GM19395 (cell line): ENCODE data around the gene ADNP2.

Experiments
- ATAC-seq: cut with Tn5 transposase; IDR thresholded peaks from one replicate; pipeline ENCODE4 v1.9.1; 2021; ENCODE audit warnings: mild to moderate bottlenecking, moderate library complexity; ENCODE audit not compliant: unreplicated experiment

Gene ADNP2, protein sequence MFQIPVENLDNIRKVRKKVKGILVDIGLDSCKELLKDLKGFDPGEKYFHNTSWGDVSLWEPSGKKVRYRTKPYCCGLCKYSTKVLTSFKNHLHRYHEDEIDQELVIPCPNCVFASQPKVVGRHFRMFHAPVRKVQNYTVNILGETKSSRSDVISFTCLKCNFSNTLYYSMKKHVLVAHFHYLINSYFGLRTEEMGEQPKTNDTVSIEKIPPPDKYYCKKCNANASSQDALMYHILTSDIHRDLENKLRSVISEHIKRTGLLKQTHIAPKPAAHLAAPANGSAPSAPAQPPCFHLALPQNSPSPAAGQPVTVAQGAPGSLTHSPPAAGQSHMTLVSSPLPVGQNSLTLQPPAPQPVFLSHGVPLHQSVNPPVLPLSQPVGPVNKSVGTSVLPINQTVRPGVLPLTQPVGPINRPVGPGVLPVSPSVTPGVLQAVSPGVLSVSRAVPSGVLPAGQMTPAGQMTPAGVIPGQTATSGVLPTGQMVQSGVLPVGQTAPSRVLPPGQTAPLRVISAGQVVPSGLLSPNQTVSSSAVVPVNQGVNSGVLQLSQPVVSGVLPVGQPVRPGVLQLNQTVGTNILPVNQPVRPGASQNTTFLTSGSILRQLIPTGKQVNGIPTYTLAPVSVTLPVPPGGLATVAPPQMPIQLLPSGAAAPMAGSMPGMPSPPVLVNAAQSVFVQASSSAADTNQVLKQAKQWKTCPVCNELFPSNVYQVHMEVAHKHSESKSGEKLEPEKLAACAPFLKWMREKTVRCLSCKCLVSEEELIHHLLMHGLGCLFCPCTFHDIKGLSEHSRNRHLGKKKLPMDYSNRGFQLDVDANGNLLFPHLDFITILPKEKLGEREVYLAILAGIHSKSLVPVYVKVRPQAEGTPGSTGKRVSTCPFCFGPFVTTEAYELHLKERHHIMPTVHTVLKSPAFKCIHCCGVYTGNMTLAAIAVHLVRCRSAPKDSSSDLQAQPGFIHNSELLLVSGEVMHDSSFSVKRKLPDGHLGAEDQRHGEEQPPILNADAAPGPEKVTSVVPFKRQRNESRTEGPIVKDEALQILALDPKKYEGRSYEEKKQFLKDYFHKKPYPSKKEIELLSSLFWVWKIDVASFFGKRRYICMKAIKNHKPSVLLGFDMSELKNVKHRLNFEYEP

DNA sequence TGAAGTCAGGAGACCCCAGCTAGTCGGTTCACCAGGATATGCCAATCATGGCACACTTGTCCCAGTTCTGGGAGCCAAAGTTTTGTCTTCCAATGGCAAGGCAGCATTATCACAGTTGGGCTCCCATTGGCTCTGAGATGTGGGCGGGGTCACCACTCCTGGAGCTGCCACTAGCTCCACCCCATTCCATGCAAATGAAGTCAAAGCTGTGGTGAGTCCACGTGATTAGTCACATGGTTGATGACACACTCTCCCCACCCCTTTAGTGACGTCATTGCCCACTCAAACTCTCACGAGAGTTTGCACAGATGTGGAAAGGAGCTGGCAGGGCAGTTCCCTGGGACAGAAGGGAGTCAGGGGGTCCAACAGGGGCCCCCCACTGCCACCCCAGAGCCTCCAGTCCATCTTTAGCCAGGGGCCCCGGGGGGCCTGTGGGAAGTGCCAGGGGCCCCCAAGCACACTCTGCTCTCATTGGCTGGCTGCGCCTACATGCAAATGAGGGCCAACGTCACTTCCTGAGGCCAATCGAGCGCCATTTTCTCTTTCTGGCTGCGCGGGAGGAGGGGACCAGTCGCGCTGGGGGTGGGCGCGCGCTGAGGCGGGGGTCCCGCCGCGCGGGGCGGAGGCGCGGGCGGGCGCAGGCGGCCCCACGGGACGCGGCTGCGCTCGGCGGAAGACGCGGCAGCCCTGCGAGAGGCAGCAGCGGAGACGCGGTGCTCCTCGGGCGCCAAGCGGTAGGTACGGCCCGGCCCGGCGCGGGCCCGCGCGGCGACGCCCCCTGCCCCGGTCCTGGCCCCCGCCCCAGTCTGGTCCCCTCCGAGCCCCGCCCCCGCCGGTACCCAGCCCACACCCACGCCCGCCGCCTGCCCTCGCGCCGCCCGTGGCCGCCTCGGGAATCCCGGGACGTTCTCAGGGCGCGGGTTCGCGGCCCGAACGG is at the start of gene ADNP2:
TSS of gene ADNP2 (plus strand) at position 524 of the 937 bp plus-strand sequence. CDS start 8,281 bp downstream, outside the sequence.
- peak; percentile 74 for ATAC-seq

DNA sequence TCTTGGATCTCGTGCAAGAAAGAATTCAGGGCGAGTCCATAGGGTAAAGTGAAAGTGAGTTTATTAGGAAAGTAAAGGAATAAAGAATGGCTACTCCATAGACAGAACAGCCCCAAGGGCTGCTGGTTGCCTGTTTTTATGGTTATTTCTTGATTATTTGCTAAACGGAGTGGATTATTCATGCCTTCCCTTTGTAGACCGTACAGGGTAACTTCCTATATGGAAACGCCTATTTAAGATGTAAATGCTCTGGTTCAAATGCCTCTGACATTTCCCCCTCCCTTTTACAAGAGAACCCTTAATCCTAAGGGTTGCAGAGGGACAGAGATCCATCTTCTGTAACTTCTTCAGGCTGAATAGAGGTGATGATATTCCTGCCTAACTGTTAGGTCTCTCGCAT is 49.1 kb upstream of the ADNP2 start:
- ATAC-seq: no peak

DNA sequence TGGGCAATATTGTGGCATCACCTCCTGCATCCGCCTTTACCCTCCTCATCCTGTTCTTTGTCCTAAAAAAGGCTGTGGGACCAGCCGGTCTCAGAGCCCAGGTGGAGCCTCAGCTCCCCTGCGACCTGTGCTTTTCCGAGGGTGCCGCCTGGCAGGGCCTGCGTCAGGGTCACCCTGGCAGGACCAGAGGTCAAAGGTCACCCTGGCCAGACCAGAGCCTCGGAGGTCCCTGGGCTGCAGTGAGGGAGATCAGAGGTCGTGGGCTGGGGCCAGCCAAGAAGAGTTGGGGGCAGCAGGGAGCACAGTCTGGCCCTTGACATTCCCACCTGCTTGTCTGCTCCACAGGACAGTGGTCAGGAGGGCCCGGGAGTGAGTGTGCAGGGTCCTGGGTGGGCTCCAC is 43.4 kb upstream of the ADNP2 start:
- no peak for ATAC-seq

DNA sequence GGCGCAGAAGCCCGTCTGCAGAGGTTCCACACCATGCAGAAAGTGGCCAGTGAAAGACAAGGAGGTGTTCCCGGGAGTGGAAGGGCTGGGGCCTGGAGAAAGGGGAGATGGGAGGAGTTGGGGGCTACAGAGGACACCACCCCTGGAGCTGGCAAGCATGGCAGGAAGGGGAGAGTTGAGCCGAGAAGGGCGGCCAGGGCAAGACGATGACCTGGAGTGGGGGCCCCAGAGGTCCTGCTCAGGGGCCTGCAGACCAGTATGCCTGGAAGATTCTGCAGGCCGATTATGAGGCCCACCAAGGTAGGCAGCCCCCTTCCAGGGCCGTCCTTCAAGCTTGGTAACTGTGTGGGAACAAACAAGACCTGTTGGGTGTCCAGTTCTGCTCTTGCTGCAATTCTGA is 41.7 kb upstream of the ADNP2 start:
- ATAC-seq: no peak

DNA sequence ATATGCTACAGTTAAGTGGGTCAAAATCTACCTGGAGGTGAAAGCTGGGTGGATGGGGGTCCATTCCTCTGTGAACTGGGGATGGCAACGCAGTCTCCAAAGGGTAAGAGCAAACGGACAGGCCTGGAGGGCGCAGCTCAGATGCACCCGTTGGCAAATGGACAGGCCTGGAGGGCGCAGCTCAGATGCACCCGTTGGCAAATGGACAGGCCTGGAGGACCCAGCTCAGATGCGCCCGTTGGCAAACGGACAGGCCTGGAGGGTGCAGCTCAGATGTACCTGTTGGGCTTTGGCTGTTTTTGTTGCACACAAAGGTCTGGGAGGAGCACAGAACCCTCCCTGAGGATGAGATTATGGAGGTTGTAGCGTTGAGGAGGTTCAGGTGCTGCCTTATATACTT is 41.2 kb upstream of the ADNP2 start:
- ATAC-seq: no peak

DNA sequence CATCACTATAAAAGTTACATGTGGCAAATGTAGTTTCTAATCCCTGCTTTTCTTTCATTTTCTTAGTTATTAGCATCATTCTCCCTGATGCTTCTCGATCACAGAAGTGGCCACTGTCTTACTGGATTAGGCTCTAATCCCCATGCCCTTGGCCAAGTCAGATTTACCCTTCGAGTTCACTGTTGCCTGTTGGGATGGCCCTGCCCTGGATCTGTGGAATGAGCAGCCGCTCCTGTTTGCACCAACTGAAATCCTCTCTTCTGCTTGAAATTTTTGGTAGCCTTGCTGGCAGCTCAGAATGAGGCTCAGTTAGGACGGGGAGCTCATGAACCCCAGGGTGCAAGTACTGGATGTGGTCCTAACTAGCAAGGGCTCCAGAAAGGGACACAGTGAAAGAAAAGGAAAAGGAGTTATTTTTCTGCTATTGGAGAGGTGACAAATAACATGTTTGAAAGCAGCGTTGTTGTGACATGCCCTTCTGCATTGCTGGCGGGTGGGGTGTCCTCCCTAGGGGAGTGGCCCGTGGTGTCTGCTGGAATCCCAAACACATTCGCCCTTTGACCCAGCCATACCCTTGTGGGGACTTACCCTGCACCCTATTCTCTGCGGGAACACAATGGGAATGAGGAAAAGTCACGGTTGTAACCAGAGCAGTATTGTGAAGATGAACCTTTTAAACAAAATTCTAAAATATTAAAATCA is 40.3 kb upstream of the ADNP2 start:
- no peak for ATAC-seq

DNA sequence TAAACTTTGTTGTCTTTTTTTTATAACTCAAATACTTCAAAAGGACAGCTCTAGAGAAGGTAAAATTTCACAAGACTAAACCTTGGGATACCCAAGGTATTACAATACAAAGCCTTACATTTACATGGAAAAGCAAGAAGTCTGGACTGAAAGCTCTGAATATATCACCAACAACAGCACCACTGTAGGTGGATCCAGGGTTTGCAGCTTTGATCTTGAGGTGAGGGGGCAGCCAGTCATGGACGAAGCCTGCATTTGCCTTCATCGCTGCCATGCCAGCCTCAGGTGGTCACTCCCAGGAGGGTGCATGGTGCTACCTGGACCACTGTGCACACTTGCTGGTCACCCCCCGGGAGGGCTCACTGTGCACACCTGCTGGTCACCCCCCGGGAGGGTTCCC is 38.2 kb upstream of the ADNP2 start:
- no peak for ATAC-seq

DNA sequence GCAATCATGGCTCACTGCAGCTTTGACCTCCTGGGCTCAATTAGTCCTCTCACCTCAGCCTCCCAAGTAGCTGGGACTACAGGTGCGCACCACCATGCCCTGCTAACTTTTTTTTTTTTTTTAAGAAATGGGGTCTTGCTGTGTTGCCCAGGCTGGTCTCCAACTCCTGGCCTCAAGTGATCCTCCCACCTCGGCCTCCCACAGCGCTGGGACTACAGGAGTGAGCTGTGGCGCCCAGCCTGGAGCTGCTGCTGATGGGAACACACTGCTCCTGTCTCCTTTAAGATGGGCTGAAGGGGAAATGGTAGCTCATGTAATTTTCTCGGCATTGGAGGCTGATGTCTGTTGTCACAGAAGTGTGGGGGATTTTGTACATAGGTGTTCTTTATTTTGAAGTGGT is 34.9 kb upstream of the ADNP2 start:
- ATAC-seq: no peak

DNA sequence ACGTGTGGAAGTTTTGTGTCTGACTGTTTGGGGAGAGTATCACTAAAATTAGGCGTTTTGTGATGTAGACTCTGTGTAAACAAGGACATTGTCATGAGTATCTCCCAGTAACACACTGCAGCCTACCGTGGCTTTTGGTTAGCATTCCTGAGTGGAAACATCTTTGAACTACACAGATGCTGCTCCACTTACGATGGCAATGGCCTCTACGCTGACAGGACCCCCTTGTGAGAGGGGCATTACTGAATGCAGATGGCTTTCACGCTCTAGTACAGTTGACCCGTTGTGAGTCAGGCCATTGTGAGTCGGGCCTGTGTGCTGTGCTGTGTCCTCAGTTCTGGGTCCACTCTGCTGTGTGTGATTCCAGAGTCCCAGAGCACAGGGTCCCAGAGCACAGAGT is 34.4 kb upstream of the ADNP2 start:
- no peak for ATAC-seq

DNA sequence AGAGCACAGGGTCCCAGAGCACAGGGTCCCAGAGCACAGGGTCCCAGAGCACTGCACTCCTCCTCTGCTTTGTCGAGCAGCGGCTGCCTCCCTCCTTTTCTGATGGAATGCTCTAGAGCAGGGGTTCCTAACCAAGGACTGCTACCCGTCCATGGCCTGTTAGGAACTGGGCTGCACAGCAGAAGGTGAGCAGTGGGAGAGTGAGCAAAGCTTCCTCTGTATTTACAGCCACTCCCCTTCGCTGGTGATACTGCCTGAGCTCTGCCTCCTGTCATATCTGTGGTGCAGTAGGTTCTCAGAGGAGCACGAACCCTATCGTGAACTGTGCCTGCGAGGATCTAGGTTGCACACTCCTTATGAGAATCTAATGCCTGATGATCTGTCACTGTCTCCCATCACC is 33.1 kb upstream of the ADNP2 start:
- ATAC-seq: no peak

DNA sequence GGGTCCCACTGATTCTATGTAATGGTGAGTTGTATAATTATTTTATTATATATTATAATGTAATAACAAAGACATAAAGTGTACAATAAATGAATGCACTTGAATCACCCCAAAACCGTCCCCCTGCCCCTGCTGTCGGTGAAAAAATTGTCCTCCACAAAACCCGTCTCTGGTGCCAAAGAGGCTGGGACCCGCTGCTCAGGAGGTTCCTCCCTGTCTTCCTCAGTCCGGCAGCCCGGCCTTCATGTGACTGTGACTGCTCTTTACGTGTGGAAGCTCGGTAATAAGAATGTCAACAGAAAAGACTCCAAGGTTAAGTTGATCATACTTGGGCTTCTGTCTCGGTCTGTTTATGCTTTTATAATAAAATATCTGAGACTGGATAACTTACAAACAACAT is 32.7 kb upstream of the ADNP2 start:
- ATAC-seq: no peak

DNA sequence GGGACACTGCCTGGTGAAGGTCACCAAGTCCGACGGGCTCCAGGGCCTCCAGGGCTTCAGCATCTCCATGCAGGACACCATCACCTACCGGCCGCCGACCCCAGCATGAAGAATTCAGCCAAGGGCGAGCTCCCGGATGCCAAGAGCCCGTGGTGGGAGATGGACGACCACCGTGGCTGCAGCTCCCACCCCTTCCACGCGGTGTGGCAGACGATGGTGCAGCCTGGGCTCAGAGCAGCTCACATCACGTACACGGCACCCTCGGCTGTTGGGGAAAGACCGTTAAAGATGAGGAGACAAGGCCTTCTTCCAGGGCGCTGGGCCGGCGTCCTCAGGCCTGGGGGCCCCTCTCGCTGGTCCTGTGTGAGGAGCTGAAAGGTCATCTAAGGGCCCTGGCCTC is 31.2 kb upstream of the ADNP2 start:
- ATAC-seq: no peak

DNA sequence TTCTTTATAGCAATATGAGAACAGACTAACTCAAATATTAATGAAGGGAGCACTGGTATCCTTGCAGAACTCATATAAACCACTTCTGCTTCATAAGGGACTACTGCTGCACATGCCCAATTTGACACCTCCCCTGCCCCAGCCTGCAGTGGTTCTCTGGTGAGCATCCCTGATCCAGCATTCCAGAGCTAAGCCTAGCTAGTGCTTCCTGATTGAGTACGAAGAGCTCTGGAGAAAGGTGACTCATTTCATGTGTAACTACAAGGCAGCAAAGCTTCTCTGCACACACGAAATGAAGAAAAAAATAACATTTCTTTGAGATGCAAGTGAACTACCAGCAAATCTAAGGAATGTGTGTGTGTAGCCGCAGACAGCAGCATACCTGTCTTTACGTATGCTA is 22.8 kb upstream of the ADNP2 start:
- ATAC-seq: no peak

DNA sequence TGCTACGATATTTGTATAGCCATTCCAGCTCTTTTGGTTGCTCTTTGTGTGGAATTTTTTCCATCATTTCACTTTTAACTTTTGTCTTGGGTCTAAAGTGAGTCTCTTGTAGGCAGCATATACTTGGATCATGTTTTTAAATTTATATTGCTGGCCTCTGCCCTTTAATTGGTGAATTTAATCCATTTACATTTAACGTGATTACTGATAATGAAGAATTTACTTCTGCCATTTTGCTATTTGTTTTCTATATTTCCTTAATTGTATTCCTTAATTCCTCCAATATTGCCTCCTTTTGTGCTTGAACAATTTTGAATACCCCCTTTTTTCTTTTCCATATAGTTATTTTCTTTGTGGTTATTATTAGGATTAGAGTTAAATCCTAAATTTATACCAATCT is 21.0 kb upstream of the ADNP2 start:
- ATAC-seq: no peak

DNA sequence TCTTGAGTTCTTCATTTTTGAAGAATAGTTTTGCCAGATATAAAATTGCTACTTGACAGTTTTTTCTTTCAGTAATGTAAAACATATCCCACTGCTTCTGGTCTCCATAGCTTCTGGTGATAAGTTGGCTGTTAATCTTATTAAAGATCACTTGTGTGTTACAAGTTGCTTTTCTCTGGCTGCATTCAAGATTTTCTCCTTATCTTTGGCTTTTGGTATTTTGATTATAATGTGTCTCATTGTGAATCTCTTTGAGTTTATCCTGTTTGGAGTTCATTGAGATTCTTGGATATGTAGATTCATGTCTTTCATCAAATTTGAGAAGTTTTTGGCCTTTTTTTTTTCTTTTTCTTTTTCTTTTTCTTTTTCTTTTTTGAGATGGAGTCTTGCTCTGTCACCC is 20.2 kb upstream of the ADNP2 start:
- ATAC-seq: no peak

DNA sequence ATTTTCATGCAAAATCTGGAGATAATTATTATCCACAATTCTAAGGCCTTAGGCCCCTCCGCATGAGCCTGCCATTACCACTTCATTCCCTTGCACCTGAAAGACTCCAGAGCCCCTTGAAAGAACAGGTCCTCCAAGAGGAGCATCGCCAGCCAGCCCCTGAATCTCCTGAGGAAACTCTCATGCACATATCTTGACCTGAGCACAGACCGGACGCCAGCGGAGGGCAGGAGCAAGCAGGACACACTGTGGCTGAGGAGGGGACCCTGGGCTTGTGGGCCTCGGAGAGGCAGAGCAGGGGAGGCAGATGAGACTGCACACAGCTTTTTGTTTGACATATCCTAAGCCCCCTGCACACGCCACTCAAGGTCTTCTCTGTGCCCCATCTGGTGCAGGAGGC is 13.6 kb upstream of the ADNP2 start:
- no peak for ATAC-seq

DNA sequence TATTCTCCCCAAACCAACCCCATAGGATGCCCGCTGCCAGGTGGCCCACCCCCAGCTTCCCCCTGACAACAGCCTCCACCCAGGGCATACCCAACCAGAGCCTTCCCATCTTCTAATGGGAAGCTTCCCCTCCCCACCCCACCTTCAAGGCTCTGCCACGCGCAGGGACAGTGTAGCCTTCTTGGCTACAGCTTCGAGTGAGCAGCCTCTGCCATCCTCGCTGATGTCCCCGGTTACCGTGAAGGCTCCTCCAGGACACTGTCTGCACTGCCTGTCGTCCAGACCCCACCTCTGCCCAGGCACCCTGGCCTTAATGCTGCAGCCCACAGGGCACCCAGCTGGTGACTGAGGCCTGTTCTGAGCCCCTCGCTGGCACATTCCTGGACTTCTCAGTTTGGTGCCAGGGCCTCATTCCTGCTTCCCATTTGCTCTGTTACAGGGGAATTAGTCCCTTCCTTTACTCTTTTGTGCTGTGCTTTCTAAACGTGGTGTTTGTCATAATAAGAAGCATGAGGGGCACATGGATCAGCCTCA is 13.0 kb upstream of the ADNP2 start:
- no peak for ATAC-seq

DNA sequence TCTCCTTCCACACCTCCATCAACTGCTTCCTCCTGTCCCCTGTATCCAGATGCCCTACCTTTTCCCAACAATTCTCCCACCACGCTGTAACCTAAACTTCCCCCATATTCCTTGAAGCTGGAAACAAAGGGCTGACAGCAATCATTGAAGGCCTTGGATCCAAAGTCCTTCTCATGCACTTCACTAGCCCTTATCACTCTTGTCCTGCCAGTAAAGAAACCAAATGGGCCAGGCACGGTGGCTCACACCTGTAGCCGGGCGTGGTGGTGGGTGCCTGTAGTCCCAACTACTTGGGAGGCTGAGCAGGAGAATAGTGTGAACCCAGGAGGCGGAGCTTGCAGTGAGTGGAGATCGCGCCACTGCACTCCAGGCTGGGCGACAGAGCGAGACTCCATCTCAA is 11.9 kb upstream of the ADNP2 start:
- ATAC-seq: no peak

DNA sequence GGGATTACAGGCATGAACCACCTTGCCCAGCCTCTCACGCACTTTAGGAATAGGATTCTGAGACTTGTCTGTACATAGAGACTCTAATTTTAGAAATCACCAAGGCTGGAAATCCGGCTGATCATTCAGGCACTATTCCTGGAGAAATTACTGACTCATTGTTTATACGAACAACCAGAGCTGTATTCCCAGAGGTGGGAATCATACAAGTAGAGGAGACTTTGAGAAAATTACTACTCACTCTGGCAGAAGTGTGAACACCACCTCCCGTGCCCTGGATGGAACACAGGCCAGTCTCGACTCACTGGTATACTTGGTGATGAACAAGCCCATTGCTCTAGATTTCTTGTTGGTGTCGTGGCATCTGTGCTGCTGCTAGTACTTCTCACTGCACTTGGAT is 5.8 kb upstream of the ADNP2 start:
- ATAC-seq: no peak

DNA sequence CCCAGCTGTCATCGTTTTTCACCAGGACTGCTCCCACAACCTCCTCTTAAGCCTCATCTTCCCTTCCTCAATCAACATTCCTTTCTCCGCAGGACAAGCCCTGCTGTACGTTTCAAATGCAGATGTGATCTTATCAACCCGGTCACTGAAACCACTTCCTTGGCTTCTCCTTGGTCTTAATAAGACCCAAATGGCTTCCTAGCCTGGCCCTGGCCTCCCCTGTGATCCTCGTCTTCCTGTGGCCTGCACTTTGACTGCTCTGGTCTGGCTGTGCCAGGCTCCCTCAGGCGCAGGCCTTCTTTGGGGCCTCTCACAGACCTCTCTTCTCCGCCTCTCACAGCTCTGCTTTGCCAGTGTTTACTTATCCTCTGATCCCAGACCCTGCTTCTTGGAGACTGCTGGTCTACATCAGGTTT is 4.7 kb upstream of the ADNP2 start:
- ATAC-seq: no peak
